NOMO-1 (cell line): ENCODE data around the gene SENP2.
"Not testable (repeated sequence)": the region's sequence is repeated elsewhere in the genome, so short reads cannot be mapped to it uniquely, and the experiment has no call there.

Experiments used
- DNase-seq, 2 experiments: peaks; one replicate each; lab custom pipeline; 2025; ENCODE audit not compliant: unreplicated experiment in 2 of 2; lab: John Stamatoyannopoulos, UW

Gene SENP2

DNA sequence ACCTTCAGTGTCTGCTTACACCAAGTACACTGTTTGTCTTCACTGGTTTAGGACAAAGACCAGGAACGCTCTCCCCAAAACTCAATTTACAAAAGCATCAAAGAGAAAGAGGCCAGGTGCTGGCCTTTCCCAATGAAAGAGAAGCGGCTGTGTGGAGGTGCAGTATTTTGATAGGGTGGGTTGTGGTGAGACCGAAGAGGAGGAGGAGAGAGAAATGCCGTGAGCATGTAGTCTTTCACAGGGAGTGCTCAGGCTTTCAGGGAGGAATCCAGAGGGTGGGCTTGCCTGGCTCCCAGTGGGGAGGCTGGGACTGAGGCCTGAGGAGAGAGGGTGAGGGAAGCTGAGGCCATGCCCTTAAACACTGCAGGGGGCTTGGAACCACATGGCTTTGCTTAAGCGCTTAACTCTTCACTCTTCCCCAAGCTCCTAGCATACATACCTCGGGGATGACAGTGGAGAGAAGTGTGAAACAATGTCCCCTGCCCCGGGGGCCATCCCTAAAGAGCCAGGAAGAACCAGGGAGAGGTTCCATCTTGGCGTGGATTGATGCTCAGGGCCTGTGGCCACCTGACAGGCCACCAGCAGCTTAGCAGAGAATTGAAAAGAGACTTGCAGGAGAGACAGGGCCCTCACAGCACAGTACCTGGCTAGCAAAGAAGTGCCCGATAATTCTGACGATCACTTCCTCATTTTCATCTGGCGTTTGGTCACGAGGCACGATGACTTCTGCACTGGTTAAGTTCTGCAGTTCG lies 60.5 kb downstream of the SENP2 start:
- peak; percentile 42 to 55 for DNase-seq

DNA sequence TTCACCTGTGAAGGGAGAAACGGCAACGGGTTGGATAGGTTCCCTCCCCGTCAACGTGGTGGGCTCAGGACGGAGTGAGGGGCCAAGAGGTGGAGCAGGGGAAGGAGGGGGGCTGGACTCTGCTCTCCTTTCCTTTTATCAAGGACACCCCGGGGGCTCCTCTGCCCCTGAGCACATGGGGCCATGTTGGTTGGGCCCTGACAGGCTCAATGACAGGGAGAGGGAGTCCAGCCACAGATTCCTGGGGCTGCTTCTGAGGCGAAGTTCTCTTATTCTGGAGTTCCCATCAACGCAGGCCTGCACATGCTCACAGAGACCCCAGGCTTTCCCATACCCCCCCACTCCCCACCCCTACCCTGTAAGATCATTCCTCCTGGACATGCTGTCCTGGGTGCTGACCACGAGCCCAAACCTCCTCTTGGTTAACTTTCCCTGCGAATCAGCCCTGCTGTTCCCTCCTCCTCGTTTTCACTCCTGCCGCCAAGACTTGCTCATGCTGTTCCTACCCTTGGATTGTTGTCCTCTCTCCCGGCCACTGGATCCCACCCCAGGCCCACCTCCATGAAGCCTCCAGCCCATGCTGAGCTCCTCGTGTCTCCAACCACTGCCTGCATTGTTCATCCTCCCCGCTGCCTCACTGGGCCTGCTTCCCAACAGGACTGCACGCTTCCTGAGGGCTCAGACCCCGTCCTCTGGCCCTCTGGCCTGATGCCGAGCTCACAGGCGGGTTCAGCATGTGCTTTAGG lies 61.2 kb downstream of the SENP2 start:
- no peak for DNase-seq

DNA sequence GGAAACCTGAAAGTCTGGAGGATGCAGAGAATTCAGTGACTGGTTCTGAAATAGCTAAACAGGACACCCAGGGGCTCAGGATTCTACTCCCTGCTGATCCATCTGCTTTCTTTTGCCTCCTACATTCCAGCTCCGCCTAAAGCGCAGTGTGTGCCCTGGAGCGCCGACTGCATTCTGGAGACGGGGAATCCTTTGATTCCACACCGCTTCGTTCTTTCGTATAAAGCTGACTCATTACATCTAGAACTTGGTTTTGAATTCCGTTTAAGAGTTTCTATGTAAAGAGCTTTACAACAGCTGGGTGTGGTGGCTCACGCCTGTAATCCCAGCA lies 61.8 kb downstream of the SENP2 start:
- DNase-seq: no peak

DNA sequence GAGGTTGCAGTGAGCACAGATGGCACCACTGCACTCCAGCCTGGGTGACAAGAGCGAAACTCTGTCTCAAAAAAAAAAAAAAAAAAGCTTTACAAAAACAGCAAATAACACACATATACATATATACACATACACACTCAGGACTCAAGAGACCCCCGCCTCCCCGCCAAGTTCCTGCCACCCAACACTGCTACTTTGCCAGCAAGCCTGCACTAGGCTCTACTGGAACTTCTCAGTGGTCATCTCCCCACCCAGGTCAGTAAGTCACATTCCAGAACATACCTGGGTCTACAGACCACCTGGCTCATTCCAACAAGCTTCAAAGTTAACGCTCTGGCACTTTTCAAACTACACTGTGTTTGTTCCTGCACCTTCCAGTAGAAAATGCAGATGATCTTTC lies 62.3 kb downstream of the SENP2 start:
- no peak for DNase-seq

DNA sequence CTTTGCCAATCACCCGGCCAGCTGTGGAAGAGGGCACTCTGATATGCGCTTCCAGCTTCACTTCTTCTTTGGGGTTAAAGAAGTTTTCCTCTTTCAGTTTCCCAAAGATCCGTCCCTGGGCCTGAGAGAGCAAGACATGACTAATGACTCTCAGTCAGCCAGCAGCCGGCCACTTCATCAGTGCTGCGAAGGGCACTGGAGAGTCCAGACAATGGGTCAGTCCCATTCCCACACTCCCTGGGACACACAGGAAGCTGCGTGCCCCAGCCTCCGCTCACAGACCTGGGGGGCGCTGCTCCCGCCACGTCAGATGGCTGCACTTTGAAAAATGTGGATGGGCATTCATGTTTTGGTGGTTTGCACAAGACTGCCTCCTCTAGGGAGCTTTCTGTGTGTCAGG lies 63.3 kb downstream of the SENP2 start:
- DNase-seq: no peak

DNA sequence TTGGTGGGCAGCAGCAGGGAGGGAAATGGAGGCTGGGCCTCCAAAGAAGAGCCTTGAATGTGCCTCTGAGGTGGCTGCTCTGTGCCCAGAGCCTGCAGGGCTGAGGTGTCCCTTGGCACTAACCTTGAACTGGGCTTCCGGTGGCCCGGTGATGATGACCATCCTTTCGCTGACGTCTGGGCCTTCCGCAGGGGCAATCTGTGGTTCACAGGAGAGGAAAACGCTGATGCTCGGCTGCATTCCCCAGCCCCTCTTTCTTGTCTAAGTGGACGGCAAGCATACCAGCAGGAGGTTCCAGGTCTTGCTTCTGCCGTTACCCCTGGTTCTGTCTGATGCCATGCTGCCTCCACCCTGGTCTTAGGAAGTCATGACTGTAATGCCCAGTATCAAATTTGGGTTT lies 65.9 kb downstream of the SENP2 start:
- DNase-seq: no peak

DNA sequence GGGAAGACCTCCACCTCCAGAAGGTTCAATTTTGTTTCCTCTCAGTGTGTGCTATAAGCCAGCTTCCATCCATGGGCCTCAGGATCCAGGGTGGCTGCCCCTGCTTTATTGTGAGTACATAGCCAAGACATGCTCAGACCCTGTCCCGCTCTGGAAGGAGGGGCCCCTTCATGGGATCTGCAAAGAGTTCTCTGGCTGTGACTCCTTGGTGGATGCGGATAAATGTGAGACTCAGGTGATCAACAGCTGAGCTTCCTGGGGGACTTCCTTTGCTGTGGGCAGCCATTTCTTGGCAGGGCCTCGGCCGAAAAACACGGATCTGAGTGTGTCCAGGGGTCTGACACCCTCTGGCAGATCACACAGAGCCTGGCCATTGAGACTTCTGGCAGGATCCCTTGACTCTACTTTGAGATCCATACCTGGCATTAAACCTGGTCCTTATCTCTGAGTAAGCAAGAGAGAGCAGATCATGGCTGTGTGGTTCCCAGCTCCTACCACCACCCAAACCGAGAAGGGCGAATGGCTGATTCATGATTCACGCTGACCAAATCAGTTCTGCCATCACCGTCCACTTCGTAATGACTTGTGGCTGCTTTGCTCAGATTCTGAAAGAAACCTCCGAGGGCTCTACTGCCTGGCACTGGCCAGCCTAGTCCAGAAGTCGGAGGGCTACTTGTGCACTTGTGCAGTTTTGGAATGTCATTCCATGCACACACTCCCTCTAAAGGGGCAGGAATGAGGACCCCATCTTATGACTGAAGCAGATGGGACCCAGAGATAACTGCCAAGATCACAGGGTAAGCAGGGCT lies 68.1 kb downstream of the SENP2 start:
- DNase-seq: no peak

DNA sequence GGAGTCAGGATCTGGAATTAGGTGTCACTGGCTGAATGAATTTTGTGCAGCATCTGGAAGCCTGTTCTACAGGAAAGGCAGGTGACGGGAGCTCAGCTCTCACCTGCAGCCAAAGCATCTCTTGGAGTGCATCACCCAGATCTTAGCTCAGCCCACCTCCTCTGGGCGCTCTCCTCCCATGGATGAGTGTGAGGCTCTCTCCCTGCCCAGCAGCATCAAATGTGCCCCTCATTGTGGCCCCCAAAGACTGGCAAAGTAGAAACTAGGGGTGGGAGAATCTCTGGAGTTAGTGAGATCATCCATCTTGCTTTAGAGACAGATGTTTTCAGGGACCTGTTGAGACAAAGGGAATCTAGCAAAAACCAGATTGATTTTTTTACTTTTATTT lies 68.7 kb downstream of the SENP2 start:
- no peak for DNase-seq

DNA sequence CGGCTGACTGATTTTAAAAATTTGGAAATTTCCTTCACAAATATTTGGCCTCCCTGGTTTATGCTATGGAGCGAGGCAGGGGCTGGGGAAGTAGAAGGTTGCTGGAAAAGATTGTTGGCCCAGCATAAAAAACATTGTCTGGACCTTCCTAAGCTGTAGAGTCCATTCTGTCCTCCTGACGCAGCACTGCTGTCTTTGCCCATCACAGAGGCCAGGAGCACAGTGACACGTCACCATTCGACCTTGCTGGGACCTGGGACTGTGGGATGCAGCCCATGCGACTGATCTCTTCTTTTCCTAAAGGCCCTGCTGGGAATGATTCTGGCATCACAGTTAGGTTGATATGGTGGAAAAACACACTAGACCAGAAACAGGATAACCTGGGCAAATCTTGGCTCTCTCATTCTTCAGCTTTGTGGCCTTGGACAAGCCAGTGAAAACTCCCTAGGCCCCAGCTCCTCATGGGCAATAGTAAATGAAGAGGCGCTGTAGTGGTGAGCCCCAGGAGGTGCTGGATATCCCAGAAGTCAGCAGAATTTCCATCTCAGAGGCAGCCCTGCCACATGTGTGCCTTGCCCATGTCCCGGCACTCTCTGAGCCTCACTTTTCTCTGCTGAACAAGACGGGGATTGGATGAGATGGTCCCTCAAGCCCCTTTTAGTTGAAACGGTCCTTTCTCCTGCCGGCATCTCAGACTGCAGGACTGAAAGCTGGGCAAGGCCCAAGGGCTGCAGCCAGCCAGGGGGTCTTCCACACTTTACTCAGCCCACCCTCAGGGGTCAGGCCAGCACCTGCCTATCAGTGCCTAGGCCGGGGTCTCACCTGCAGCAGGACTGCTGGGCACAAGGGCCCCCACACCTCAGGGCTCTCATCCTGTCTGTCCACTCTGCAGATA lies 69.6 kb downstream of the SENP2 start:
- no peak for DNase-seq

DNA sequence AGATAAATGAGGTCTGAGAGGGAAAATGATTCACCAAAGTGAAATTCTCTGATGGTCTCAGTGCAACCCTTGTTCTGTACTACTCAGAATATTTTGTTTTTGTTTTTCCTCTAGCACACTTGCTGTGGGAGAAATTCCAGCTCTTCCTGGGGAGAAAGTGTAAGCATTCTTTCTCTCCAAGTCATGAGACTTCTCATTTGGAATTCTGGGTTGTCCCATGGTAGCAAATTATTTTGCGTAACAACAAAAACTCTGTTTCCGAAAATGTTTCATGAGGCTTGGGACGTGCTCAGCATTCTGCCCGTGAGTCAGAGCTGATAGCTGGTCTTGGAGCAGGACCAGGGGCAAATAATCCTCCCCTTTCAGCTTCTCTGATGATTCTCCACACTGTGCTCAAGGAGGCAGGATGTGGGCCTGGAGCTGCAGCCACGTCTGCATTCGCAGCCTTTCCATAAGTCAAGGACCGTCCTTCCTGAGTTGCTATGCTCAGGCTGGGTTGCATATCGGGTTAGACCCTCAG lies 70.3 kb downstream of the SENP2 start:
- no peak for DNase-seq

DNA sequence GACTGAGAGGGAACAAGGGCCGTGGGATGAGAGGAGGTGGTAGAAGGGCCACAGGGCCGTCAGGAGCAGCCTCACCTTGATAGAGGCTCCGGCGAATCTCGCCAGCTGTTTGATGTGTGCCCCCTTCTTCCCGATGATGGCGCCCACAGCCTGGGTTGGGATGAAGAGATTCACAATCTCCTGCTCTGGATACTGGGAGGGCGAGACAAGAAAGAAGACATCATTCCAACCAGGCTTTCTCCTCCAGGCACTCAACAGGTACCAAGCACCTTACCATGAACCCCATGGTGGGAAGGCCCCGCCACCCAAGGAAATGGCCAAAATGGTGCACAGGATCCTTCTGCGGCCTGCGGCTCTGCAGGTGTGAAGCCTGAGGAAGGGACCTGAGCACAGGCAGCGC lies 71.1 kb downstream of the SENP2 start:
- no peak for DNase-seq

DNA sequence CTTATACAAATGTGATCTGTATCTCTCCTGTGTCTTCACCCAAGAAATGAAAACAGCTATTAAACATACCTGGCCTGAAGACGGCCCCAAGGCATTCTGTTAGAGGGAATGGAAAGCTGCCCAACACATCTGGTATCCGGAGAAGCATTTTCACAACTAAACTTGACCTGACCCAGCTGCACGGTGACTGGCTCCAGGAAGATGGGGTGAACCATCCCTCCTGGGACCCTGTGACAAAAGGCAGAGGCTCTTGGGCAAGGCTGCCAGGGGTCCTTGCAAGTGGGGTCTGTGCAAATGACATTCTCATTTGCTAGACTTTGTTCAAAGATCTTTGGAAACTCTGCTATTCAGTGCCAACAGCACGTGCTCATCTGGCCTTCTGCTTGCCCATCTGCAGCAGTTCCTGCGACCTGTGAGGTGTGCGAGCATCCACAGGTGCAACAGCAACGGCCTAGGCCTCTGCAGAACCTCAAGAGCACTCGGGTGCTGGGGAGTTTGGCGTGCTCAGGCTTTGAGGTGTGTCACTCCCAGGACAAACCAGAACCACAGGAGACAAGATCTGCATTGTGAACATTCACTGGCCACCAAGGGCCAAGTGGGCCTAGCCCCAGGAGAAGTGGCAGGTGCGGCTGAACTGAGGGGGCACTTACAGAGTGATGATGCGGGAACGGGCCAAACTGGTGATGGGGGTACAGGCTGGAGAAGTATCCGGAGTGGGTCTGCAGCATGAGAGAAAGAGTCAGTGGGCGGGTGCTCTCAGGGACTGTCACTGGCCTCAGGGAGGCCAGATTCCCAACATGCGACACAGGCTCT lies 71.8 kb downstream of the SENP2 start:
- no peak for DNase-seq

DNA sequence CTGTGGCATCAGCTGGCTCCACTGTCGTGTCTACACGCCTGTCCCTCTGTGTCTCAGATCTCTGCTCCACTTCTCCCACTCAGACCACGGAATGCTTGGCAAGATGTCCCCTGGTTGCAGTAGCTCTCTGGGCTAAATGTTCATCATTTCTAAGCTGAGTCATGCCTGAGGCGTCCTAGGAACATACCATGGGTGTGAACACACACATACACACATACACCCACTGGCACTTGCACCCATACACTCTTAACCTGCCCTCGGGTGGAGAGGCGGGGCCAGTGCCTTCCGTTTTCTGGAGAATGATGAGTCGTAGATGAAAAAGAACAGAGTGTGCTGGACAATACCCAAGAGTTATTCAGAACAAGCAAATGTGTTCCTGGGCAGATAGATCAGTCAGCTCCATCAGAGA lies 72.4 kb downstream of the SENP2 start:
- no peak for DNase-seq

DNA sequence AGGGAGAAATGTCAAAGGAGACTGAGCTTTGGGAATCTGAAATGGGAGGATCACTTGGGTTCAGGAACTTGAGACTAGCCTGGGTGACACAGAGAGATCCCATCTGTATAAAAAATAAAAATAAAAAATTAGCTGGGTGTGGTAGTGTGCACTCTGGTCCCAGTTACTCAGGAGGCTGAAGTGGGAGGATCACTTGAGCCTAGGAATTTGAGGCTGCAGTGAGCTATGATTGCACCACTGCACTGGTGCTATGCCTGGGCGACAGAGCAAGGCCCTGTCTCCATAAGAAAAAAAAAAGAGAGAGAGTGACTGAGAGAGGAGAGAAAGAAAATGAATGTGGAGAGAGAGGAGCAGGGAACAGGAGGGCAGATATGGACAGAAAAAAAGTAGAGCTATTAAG lies 72.8 kb downstream of the SENP2 start:
- DNase-seq: no peak

DNA sequence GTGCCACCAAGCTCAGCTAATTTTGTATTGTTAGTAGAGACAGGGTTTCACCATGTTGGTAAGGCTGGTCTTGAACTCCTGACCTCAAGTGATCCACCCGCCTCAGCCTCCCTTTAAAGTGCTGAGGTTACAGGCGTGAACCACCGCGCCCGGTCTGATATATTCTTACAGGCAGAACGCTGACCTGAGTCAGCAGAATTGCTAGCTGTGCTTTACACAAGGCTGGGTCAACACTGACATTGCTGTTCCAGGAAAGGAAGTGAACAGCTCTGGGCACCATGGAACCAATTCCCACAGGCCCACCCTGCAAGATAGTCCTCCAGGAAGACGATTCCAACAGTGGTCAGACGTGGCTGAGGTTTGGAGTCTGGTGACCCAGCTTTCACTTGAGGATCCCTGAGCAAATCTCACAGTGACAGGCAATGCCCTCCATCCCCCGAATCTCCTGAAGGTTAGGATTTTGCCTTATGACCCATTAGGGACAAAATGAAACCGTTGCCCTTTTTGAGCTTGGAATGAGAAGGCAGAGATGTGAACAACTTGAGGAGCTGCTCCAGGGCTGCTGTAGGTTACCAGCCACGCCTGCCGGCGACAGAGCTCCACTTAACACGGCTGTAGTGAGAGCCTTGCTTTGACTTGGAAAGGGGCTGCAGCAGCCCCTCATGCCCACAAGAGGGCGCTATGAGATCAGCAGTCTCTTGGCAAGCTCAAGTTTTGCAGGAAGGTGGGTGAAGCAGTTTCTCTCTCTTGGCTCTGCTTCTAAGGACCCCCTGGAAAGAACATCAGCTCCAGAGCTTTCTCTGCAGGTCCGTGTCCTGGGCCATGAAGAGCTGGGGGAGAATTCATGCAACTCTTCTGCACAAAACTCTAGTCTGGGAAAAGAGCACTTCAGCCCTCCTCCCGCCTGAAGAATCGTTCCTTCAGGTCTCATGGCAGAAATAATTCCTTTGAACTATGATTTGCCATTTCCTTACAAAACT lies 74.1 kb downstream of the SENP2 start:
- peak; percentile 75 to 81 for DNase-seq

DNA sequence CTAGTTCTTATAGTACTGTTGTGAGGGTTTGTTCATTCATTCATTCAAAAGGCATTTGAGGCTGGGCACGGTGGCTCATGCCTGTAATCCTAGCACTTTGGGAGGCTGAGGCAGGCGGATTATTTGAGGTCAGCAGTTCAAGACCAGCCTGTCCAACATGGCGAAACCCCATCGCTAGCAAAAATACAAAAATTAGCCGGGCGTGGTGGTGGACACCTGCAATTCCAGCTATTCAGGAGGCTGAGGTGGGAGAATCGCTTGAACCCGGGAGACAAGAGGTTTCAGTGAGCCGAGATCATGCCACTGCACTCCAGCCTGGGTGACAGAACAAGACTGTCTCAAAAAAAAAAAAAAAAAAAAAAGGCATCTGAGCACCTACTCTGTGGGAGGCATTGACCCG lies 75.2 kb downstream of the SENP2 start:
- not testable (repeated sequence) for DNase-seq

DNA sequence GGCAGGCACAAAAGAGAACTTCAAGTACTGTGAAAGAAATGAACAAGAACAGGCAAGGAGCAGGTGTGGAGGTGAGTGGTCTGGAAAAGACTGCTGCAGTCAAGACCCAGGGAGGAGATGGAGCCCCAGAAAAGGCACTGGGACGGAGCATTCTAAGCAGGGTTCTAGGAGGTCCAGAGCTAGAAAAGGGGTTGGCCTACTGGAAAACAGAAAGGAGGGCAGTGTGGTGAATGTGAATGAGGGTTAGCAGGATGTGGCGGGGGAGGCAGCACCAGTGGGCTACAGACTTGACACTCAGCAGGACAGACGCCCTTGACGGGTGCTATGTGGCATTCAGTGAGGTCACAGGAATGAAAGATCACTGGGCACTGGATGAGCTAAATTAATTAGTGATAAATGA lies 75.7 kb downstream of the SENP2 start:
- DNase-seq: no peak

DNA sequence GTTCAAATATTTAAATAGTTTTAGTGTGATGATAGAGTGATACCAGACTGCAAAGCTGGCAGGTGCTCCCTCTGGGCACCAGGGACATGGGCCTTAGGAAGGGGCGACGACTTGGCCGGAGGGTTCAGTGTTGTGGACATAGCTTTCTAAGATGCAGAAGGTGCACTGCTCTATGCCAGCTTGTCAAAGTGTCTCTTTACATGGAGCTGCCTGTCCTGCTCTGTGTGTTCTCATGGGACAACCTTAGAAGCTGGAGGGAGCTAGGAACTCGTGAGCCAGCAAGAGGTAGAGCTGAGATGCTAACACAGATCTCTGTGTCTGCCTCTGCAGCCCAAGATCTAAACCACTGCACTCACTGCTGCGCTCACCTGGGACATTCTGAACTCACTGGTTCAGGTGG lies 77.8 kb downstream of the SENP2 start:
- no peak for DNase-seq

DNA sequence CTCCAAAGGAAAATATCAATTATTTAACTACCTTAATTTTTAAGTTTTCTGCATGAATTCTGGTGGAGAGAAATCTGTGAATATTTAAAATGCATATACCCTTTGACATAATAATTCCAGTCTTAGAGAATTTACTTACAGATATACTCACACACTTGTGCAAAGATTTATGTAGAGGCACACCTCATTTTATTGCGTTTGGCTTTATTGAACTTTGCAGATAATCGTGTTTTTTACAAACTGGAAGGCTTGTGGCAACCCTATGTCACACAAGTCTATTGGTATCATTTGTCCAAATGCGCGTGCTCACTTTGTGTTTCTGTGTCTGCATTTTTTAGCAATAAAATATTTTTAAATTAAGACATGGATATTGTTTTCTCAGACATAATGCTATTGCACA lies 81.5 kb downstream of the SENP2 start:
- no peak for DNase-seq
